Stimulated activated CD8-positive, alpha-beta memory T cell treated with anti-CD3 and anti-CD28 coated beads, Interleukin-4, amount 100 ng/mL, for 1 hour (primary cell): ENCODE results near the gene UGT2A1.
"Not testable (repeated sequence)": the region's sequence is repeated elsewhere in the genome, so short reads cannot be mapped to it uniquely, and the experiment has no call there.

ENCODE experiments used
- DNase-seq, 2 donors: peaks; one replicate each; pipeline ENCODE4 v3.0.0-alpha.2; 2020; ENCODE audit warnings: low read depth in 2 of 2, low spot score in 1 of 2

Gene UGT2A1

GRCh38 chr4:69653147-69653546 lies at the start of gene UGT2A1:
UGT2A1 (minus strand) TSS chr4:69653247; CDS start chr4:69647644, 5,603 bp downstream.
- no peak for DNase-seq

GRCh38 chr4:69702201-69702600 lies 49.2 kb upstream of the UGT2A1 start:
- no peak for DNase-seq

DNA sequence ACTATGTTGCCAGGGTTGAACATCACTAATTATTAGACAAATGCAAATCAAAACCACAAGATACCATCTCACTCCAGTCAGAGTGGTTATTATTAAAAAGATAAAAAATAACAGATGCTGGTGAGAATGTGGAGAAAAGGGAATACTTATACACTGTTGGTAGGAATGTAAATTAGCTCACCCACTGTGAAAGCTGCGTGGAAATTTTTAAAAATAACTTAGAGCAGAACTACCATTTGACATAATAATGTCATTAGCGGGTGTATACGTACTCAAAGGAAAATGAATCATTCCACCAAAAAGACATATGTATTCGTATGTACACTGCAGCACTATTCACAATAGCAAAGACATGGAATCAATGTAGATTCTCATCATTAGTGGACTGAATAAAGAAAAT lies 48.6 kb upstream of the UGT2A1 start:
- no peak for DNase-seq

GRCh38 chr4:69697536-69698242 lies 44.6 kb upstream of the UGT2A1 start:
- DNase-seq: no peak

- DNase-seq: no peak
Measured at GRCh38 chr4:69689599-69689998, 36.6 kb upstream of the UGT2A1 start.

GRCh38 chr4:69684804-69685203 lies 31.8 kb upstream of the UGT2A1 start:
- no peak for DNase-seq

DNA sequence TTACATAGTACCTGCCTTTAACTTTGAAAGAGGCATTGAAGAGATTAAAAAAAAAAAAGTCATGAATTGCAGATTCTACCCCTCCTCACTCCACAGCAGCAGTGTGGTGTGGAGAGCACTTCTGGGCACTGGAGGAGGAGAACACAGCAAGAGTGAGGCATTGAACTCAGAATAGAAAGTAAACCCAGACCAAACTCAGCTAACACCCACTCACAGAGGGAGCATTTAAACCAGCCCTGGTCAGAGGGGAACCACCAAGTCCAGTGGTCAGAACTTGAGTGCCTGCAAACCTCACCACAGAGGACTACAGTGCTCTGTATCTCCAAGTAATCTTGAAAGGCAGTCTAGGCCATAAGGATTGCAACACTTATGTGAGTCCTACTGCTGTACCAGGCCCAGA lies 15.6 kb upstream of the UGT2A1 start:
- no peak for DNase-seq

DNA sequence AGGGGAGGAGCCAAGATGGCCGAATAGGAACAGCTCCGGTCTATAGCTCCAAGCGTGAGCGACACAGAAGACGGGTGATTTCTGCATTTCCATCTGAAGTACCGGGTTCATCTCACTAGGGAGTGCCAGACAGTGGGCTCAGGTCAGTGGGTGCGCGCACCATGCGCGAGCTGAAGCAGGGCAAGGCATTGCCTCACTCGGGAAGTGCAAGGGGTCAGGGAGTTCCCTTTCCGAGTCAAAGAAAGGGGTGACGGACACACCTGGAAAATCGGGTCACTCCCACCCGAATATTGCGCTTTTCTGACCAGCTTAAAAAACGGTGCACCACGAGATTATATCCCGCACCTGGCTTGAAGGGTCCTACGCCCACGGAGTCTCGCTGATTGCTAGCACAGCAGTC lies 11.0 kb upstream of the UGT2A1 start:
- not testable (repeated sequence) for DNase-seq

DNA sequence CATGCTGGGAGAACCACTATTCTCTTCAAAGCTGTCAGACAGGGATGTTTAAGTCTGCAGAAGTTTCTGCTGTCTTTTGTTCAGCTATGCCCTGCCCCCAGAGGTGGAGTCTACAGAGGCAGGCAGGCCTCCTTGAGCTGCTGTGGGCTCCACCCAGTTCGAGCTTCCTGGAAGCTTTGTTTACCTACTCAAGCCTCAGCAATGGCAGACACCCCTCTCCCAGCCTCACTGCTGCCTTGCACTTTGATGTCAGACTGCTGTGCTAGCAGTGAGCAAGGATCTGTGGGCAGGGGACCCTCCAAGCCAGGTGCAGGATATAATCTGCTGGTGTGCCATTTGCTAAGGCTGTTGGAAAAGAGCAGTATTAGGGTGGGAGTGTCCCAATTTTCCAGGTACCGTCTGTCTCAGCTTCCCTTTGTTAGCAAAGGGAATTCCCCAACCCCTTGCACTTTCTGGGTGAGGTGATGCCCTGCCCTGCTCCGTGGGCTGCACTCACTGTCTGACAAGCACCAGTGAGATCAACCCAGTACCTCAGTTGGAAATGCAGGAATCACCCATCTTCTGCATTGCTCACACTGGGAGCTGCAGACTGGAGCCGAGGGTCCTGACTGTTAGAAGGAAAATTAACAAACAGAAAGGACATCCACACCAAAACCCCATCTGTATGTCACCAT lies 8.2 kb upstream of the UGT2A1 start:
- not testable (repeated sequence) for DNase-seq

GRCh38 chr4:69658133-69658532 lies 5.1 kb upstream of the UGT2A1 start:
- no peak for DNase-seq

GRCh38 chr4:69656653-69657158 lies 3.7 kb upstream of the UGT2A1 start:
- DNase-seq: no peak

DNA sequence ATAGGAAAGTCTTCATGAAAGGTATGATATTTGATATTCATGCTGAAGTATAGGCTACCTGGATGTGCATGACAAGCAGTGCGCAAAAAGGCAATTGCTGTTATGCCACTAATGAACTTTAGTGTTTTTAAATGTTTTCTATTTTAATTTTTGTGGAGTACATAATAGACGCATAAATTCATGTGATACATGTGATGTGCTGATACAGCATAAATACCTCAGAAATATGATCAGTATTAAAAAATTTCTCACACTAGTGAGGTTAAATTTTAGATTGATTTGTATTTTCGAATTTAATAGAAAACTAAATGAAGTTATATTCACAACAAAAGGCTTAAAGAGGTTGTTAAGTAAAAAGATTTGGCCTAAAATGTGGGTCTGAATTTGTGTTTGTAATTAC lies 2.2 kb downstream of the UGT2A1 start:
- no peak for DNase-seq

- DNase-seq: no peak
Measured at GRCh38 chr4:69649629-69650028, 3.4 kb downstream of the UGT2A1 start.

DNA sequence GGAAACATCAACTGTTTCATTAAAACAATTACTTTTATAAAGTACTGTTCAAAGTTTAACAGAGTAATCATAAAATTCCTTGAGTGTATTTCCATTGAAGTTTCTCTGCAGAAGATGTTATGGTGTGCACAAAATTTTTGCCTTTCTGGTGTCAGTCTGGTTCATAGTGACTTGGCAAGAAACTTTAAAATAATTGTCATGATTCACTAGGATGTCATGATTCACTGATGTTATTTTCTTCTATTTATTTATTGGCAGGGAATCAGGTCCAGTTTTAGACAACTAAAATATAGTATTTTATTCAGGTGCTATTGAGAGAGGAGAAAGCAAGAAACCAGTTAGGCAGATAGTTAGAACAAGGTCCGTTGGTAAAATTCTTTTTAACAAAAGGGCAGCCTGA lies 3.8 kb downstream of the UGT2A1 start:
- no peak for DNase-seq

GRCh38 chr4:69642961-69643360 lies 10.1 kb downstream of the UGT2A1 start:
- no peak for DNase-seq

GRCh38 chr4:69640289-69640688 lies 12.8 kb downstream of the UGT2A1 start:
- DNase-seq: no peak

DNA sequence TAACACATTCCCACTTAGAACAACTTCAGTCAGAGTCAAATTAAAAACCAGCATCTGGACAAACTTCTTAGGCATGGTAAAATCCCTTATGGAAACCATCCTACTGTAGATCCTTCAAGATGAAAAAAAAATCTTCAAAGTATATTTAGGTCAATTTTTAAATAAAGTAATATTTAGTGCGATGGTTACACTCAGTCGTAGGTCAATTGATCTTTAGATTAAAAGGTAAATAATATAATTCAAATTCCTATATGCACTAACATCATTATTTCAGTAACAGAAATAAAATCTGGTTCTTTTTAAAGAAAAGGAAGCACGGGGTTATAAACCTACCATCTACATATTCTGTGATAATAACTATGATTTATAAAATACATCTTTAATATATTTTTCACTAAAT lies 13.5 kb downstream of the UGT2A1 start, which contains the start of gene UGT2A2:
Gene UGT2A2 (minus strand): TSS at position 101 of the 400 bp plus-strand sequence. CDS start 2 bp downstream, at position 99.
- no peak for DNase-seq

- no peak for DNase-seq
Measured at GRCh38 chr4:69617083-69617694, 35.9 kb downstream of the UGT2A1 start.

DNA sequence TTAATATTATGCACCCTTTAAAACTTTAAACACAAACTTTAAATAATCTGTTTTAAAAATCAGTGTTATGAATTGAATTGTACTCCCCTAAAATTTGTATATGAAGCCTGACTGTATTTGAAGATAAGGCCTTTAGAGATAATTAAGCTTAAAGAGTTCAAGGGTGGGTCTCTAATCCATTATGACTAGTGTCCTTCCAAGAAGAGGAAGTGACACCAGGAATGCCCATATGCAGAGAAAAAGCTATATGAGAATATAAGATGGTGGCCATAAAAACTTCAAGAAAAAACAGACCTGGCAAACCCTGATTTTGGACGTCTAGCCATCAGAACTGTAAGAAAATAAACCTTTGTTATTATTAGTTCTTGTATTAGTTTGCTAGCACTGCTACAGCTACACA lies 42.6 kb downstream of the UGT2A1 start:
- no peak for DNase-seq

DNA sequence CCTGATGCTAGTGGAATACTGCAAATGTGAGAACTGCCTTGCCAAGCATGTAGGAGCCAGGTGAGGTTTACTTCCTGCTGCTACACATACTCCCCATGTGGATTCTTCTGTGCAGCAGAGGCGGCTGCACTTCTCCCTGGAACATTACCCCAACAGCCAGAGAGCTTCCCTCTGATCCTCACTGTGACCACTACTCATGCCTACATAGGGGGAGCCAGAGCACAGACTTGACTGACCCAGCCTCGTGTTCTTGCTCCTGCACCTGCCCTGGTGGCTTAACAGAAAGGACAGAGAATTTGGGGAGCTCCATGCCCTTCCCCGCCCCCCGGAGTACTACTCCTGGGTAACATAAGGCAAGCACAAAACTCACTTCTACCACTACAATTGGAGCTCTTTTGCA lies 52.0 kb downstream of the UGT2A1 start:
- no peak for DNase-seq

DNA sequence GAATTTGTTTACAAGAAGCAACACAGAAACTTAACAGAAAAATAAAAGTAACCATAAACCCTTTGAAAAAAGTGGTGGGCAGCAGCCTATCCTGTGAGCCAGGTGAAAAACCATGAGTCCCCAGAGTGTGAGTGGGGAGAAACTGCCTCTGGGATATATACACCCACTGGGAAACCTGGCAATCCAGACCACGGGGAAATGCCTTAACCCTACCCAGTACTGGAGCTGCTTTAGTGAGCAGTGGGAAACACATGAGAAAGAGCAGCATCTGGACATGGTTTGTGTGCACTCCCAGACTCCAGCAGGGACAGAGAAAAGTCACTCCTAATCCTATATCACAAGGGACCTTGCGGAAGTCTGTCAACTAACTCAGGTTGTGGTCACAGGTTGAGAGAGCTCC lies 53.0 kb downstream of the UGT2A1 start:
- no peak for DNase-seq

DNA sequence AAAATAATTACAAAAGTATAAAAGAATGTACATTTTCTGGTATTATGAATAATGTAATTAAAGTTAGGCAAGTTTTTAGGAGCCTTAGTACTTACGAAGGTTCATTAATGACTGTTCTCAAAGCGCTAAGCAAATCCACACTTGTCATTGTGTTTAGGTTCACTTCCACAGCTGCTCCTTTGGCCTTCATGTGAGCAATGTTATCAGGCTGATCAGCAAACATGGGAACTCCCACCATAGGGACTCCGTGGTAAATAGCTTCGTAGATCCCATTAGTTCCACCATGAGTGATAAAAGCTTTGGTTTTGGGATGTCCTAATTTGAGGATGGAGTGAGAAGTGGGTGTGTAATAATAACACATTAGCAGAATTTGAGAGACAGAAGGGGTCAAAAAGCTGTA lies 58.7 kb downstream of the UGT2A1 start:
- no peak for DNase-seq
